HepG2 (cell line): Measurements from ENCODE around the gene LHB. TPM values are rescaled to one million over a fixed set of nuclear protein-coding genes. Genes with fewer than 3 reads are reported as not detected.

Source experiments
- ARNTL ChIP-seq: sonication (generic); formaldehyde crosslinking; IDR thresholded peaks from 2 replicates; pipeline ENCODE4 v1.4.0; 2020; ENCODE audit warnings: mild to moderate bottlenecking, missing genetic modification reagents
- CCDC6 ChIP-seq: sonication (generic); formaldehyde crosslinking; IDR thresholded peaks from 2 replicates; pipeline ENCODE4 v1.8.1; 2022; ENCODE audit warnings: mild to moderate bottlenecking, missing genetic modification reagents, moderate library complexity
- CEBPZ ChIP-seq: IDR thresholded peaks from 2 replicates; pipeline ENCODE4 v1.6.1; 2012; ENCODE audit warnings: low read length, improper control_type of control experiment
- CERS6 ChIP-seq: sonication (generic); formaldehyde crosslinking; IDR thresholded peaks from 2 replicates; pipeline ENCODE4 v1.5.0; 2020; ENCODE audit warnings: missing genetic modification reagents
- KAT2B ChIP-seq: fragments of 150-350 bp; IDR thresholded peaks from 2 replicates; pipeline ENCODE4 v1.6.1; 2014; ENCODE audit warnings: low read depth, low read length, borderline replicate concordance
- MAZ ChIP-seq, 2 experiments: sonication (generic) in 1 of 2; formaldehyde crosslinking in 1 of 2; IDR thresholded peaks; 2 replicates each; pipeline versions ENCODE4 v1.5.0 to v1.6.1; 2012 to 2020; ENCODE audit warnings: low read depth in 2 of 2, mild to moderate bottlenecking in 2 of 2, borderline replicate concordance in 1 of 2, improper control_type of control experiment in 1 of 2, low read length in 1 of 2, missing genetic modification reagents in 1 of 2, moderate library complexity in 1 of 2
- MED13 ChIP-seq: sonication (generic); formaldehyde crosslinking; IDR thresholded peaks from 2 replicates; pipeline ENCODE4 v1.5.0; 2020; ENCODE audit warnings: missing genetic modification reagents
- MIER2 ChIP-seq: IDR thresholded peaks from 2 replicates; pipeline ENCODE4 v1.6.1; 2016; ENCODE audit warnings: missing biosample characterization, missing genetic modification reagents
- NFE2L2 ChIP-seq: fragments of 150-350 bp; IDR thresholded peaks from 2 replicates; pipeline ENCODE4 v1.6.1; 2014; ENCODE audit warnings: low read length
- NR3C1 ChIP-seq: sonication (generic); formaldehyde crosslinking; IDR thresholded peaks from 2 replicates; pipeline ENCODE4 v1.4.0; 2020; ENCODE audit warnings: missing genetic modification reagents
- PHB2 ChIP-seq: fragments of 450-650 bp; IDR thresholded peaks from 2 replicates; pipeline ENCODE4 v1.6.1; 2018; ENCODE audit not compliant: partially characterized antibody
- SKIL ChIP-seq: sonication (generic); formaldehyde crosslinking; IDR thresholded peaks from 2 replicates; pipeline ENCODE4 v1.8.0; 2022; ENCODE audit warnings: missing genetic modification reagents, mild to moderate bottlenecking, moderate library complexity, borderline replicate concordance
- SNAI1 ChIP-seq: sonication (generic); formaldehyde crosslinking; IDR thresholded peaks from 2 replicates; pipeline ENCODE4 v1.5.0; 2020; ENCODE audit warnings: mild to moderate bottlenecking, missing genetic modification reagents, borderline replicate concordance
- SRSF1 ChIP-seq: fragments of 200-400 bp; formaldehyde crosslinking; optimal IDR thresholded peaks from 2 replicates; pipeline ENCODE3; 2017; ENCODE audit warnings: mild to moderate bottlenecking, low read depth, low read length, moderate library complexity
- TAF15 ChIP-seq: fragments of 200-400 bp; formaldehyde crosslinking; IDR thresholded peaks from one replicate; pipeline ENCODE4 v1.6.1; 2018; ENCODE audit warnings: mild to moderate bottlenecking, low read depth, low read length; ENCODE audit not compliant: poor library complexity, severe bottlenecking
- THAP11 ChIP-seq: IDR thresholded peaks from 2 replicates; pipeline ENCODE4 v1.6.1; 2016; ENCODE audit warnings: missing biosample characterization, missing genetic modification reagents
- ZNF101 ChIP-seq: sonication (generic); formaldehyde crosslinking; IDR thresholded peaks from 2 replicates; pipeline ENCODE4 v1.4.0; 2020; ENCODE audit warnings: mild to moderate bottlenecking, low read depth, missing genetic modification reagents, borderline replicate concordance
- ZNF326 ChIP-seq: sonication (generic); formaldehyde crosslinking; IDR thresholded peaks from 2 replicates; pipeline ENCODE4 v1.4.0; 2020; ENCODE audit warnings: missing genetic modification reagents, borderline replicate concordance
- ZNF446 ChIP-seq: sonication (generic); formaldehyde crosslinking; IDR thresholded peaks from 2 replicates; pipeline ENCODE4 v1.5.0; 2020; ENCODE audit warnings: mild to moderate bottlenecking, missing genetic modification reagents
- ZNF530 ChIP-seq: sonication (generic); formaldehyde crosslinking; IDR thresholded peaks from 2 replicates; pipeline ENCODE4 v1.5.0; 2020; ENCODE audit warnings: low read depth, mild to moderate bottlenecking, missing genetic modification reagents
- ZNF557 ChIP-seq: sonication (generic); formaldehyde crosslinking; IDR thresholded peaks from 2 replicates; pipeline ENCODE4 v1.4.0; 2020; ENCODE audit warnings: missing genetic modification reagents
- polyA plus RNA-seq, 8 experiments: library from polyadenylated mRNA; depleted of rRNA in 3 of 8; stranded (reverse) in 7 of 8; unstranded in 1 of 8; fragments of >200 nt; fragmentation: Illumina TruSeq in 4 of 8; extraction: Trizol in 4 of 8; gene quantifications; 2 replicates each; pipeline versions ENCODE4 v1.2.1 to v1.2.3, GENCODE V29; 2011 to 2016; ENCODE audit warnings: low read depth in 4 of 8, missing spikeins in 1 of 8, mixed read lengths in 1 of 8; ENCODE audit not compliant: insufficient read depth in 1 of 8
- total RNA-seq, 5 experiments: library from RNA; depleted of rRNA; stranded (reverse); fragments of >200 nt; fragmentation: Illumina TruSeq; extraction: Trizol; gene quantifications; 2 replicates each; pipeline ENCODE4 v1.2.3, GENCODE V29; 2016; ENCODE audit warnings: low read depth in 1 of 5
- TF ChIP-seq, protein P1 (sequence below), 2 experiments: fragments of 450-650 bp in 1 of 2; sonication (generic) in 1 of 2; formaldehyde crosslinking; IDR thresholded peaks; 2 replicates each; pipeline versions ENCODE4 v1.5.0 to v1.8.0; 2020 to 2022; ENCODE audit warnings: mild to moderate bottlenecking in 1 of 2, missing genetic modification reagents in 1 of 2

The LHB gene
- total and polyA plus RNA-seq, 2 of the 13 experiments (the other 11 are each of a cell fraction or from before 2014, with no cell fraction given) = not detected

DNA sequence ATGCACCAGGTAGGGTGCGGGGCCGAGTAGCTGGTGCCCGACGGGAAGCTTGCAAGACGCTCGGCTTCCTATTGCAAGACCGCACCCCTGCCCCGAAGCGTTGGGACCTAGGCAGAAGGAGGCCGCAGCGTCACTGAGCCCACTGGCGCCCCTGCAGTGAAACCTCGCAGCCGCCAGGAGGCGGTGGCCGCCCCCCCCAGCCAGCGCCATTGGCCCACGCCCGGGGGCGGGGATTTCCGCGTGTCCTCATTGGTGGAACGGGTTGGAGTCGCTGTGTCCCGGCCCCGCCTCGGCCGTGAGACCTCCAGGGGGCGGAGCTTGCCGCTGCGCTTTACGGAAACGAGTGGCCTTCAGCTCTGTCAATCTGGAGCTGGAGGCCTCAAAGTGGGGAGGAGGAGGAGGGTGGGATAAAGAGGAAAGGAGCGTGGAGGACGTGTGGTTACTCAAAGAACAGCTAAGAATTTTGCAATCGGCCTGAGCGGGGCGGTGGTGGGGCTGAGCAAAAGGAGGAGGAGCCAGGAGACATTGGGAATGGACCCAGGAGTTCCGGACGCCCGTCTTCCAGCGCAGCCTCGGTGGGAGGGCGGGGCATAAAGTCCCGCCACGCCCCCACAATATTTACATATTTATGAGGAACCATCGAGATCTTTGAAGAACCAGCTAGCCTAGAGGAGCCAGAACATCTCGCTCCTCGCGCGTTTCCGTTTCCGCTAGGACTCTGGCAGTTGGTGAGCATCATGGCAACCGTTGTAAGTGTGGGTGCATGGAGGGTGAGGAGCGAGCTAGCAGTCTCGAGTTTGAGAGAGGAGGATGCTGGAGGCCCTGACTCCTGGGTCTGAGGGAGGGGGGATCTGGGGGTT, 23.5 kb downstream of the LHB start, which contains the start of the genes GYS1 and RUVBL2 (continued):
- TF ChIP-seq, protein P1, sequence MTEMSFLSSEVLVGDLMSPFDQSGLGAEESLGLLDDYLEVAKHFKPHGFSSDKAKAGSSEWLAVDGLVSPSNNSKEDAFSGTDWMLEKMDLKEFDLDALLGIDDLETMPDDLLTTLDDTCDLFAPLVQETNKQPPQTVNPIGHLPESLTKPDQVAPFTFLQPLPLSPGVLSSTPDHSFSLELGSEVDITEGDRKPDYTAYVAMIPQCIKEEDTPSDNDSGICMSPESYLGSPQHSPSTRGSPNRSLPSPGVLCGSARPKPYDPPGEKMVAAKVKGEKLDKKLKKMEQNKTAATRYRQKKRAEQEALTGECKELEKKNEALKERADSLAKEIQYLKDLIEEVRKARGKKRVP (CRISPR knock-in tag; IDR thresholded peaks at IDR 0.05) = 0 out of 4 replicates have a peak, but pooled peaks of 1 of the 2 experiments have one; percentile 26
- TF ChIP-seq ZNF446 = no peak; the same call in 1 of the 2 replicates
- no peak for TF ChIP-seq ZNF530 (CRISPR knock-in tag)
- peak; percentile 56; the same call in 1 of the 2 replicates for TF ChIP-seq ARNTL (CRISPR knock-in tag)
- 0 out of 2 replicates have a peak, but pooled peaks have one; percentile 5 for TF ChIP-seq SKIL (CRISPR knock-in tag)
- no peak for TF ChIP-seq NFE2L2
- TF ChIP-seq MIER2 (CRISPR knock-in tag) = no peak
- no peak for TF ChIP-seq ZNF557 (CRISPR knock-in tag)
- peak; percentile 89 for TF ChIP-seq MAZ (IDR thresholded peaks at IDR 0.05; ENCODE audit: borderline replicate concordance, low read depth, low read length)
- no peak; the same call in none of the 2 replicates for TF ChIP-seq MAZ (CRISPR knock-in tag; IDR thresholded peaks at IDR 0.05; ENCODE audit: low read depth)
- no peak for TF ChIP-seq ZNF101 (CRISPR knock-in tag)
- peak; percentile 74 for TF ChIP-seq TAF15
- no peak for TF ChIP-seq ZNF326 (CRISPR knock-in tag)
- TF ChIP-seq CEBPZ = no peak
- no peak for TF ChIP-seq PHB2
- no peak for TF ChIP-seq MED13 (CRISPR knock-in tag)
- no peak for TF ChIP-seq KAT2B
- TF ChIP-seq CCDC6 (CRISPR knock-in tag) = no peak
- no peak for TF ChIP-seq NR3C1
- TF ChIP-seq SNAI1 (CRISPR knock-in tag) = no peak
- TF ChIP-seq THAP11 = peak; percentile 90
- no peak for TF ChIP-seq CERS6 (CRISPR knock-in tag)
- TF ChIP-seq SRSF1 = peak; percentile 27
